GM21723 (cell line): ENCODE data around the gene CLEC2B.
"Not testable (repeated sequence)": the region's sequence is repeated elsewhere in the genome, so short reads cannot be mapped to it uniquely, and the experiment has no call there.

ENCODE experiments used
- ATAC-seq: cut with Tn5 transposase; IDR thresholded peaks from one replicate; pipeline ENCODE4 v1.9.1; 2021; ENCODE audit warnings: mild to moderate bottlenecking, moderate library complexity; ENCODE audit not compliant: unreplicated experiment

CLEC2B gene

DNA sequence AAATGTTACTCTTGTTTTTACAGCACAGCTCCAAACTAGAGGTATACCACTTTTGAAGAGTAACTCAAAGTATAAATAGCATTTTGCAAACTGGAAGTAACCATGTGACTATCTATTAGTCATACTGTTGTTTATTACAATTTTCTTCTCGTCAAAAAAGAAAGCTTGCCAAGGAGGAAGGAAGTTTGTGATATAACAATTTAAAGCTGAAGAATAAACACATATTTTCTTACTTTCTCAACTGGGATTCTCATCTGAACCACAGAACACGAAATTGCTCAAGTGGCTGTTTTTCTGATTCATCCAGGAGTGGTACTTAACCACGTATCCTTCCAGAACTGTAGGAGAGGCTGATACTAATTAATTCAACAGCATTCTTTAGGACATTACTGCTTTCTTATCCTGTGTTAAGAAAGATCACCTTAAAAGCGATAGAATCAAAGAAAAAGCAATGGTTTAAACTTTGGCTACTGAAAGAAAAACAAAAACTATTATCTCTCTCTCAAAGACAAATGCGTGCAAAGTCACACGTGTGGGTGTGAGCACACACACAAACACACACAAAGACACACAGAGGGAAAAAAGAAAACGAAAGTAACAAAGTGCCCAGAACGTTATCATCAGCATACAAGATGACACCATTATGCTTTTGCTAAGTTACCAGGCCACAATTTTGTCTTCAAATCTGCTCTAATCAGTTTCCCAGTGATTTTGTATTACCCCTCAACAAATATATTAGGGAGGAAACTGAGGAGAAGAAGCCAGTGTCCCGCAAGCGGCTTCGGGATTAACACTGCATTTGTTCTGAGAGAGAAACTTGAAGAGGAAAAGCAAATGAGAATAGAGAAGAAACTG lies at the start of gene CLEC2B:
CLEC2B (minus strand) TSS at position 48 of the 855 bp plus-strand sequence.
- ATAC-seq = no peak

DNA sequence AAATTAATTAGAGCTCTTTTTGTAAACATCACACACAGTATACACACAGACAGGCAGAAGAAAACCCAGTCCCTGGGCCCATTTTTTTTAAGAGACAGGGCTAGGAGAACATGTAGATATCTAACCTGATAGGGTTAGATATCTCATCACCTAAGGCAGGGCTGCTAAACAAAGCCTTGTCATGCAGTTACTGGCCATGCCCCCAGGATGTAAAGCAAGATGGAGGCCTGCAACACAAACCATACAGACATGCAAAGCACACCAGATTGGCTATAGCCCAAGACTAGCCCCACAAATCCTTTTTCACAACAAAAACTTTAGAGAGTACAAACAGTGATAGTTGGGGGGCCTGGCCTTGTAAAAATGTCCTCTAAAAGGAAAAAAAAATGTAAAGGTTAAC lies 42.6 kb upstream of the CLEC2B start:
- ATAC-seq = no peak

DNA sequence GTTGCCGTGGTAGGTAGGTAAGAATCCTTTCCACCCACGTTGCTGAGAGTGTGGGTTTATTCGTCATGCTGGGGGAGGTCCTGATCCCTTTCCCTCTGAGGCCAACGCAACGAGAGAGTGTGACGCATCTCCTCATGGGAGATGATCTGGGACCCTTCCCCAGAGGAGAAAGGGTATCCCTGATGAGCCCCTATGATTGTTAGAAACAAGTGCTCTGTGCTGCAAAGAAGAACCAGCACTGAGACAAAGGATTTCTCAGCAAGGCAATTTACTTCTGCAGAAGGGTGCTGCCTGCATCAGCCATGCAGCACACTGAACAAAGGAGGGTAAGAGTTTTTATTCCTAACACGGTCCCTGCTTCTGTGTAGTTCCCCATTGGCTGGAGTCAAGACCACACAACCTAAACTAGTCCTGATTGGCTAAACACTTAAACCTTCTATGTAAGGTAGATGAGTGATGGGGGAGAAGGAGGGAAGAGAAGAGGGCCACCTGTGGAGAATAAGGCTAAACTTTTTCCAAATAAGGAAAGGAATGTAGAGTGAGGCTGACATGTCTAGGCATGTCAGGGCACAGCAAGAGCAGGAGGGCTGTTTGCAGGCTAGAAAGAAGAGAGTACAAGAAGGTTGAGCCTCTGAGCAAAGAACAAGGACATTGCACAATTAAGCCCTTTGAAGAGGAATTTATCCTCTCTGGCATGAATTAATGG lies 41.7 kb upstream of the CLEC2B start:
- no peak for ATAC-seq

DNA sequence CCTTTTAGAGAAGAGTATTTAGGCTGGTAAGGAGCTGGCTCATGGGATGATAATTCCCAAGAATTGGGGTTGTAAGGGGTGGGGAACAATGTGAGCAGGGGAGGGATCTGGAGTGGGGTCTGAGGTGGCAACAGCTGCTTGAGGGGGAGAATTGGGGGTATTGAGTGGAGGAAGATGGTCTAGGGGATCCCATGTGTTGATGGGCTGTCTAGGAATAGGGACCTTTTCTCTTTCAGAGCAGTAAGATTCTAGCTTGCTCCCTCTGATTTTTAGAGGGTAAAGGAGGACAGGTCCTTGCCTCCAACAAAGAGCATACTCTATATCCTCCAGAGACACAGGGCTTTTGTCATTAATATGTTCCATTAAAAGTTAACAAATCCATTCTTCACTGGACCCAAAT lies 40.6 kb upstream of the CLEC2B start:
- no peak for ATAC-seq

DNA sequence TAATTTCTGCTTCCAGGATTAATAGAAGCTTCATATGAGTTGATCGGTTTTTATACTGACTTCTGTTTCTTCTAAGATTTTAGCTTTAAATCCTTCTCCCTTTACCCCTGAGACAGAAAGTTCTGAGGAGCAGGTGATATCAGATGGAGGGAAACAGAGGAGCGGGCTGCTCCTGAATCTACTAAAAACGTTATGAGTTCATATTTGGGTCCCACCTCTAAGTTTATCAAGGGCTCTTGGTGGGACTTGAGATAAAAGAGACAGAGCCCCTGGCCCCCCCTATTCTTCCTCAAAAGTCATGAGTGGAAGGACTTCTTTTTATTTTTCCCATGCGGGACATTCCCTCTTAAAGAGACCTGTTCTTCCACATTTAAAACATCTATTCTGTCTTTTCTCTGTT lies 39.2 kb upstream of the CLEC2B start:
- no peak for ATAC-seq

DNA sequence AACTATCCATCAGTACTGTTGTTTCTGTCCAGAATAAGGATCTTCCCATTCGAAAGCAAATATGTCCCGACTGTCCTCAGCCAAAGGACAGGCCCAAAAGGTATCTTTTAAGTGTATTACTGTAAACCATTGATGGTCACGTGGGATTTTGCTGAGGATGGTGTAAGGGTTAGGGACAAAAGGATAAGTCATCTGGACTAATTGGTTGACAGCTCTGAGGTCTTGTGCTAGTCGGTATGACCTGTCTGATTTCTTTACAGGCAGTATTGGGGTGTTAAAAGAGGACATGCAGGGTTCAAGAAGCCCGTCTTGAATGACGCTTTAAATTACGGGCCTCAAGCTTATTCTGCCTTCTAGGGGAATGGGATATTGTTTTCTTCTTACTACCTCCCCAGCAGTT lies 38.6 kb upstream of the CLEC2B start:
- ATAC-seq = no peak

DNA sequence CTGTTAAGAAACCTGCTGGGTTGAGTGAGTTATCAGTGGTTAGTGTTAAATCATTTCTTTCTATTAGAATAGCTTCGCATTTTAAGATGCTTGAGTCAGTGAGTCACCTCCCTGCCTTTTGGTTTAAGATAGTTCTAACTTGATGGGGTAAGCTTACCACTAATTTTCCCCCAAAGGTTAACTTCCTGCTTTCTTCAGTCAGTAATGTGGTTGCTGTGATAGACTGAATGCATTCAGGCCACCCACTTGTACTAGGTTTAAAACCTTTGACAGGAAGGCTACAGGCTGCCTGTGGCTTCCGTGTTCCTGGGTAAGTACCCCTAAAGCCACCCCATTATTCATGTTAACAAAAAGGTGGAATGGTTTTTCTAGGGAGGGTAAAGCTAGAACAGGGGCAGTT lies 37.7 kb upstream of the CLEC2B start:
- ATAC-seq = no peak

DNA sequence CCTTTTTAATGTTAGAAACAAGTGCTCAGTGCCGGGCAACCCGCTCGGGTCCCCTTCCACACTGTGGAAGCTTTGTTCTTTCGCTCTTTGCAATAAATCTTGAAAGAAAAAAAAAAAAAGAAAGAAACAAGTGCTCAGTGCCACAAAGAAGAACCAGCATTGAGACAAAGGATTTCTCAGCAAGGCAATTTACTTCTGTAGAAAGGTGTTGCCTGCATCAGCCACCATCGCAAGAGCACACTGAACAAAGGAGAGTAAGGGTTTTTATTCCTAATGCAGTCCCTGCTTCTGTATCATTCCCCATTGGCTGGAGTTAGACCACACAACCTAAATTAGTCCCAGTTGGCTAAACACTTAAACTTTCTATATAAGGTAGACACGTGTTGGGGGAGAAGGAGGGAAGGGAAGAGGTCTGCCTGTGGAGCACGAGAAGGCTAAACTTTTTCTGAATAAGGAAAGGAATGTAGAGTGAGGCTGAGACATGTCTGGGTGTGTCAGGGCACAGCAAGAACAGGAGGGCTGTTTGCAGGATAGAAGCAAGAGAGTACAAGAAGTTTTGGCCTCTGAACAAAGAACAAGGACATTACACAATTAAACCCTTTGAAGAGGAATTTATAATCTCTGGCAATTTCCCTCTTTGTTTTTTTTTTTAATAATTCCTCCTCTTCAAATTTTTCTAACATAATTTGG lies 33.5 kb upstream of the CLEC2B start:
- ATAC-seq = no peak

DNA sequence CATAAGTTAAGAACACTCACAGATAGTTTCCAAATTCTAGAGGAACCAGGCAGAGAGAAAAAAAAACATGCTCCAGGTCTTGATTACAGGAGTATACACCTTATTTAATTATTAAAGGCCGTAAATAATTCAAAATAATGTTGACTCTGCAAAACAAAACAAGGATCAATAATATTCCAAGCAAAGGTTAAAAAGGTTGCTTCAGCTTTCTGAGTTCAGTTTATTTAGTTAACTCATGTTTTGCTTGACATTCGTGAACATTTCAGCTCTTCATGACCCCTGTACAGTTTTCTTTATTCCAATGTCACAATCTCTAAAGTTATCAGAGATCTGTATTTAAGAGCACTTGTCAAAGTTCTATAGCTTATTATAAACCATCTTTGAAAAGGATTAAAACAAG lies 31.8 kb upstream of the CLEC2B start:
- ATAC-seq = no peak

DNA sequence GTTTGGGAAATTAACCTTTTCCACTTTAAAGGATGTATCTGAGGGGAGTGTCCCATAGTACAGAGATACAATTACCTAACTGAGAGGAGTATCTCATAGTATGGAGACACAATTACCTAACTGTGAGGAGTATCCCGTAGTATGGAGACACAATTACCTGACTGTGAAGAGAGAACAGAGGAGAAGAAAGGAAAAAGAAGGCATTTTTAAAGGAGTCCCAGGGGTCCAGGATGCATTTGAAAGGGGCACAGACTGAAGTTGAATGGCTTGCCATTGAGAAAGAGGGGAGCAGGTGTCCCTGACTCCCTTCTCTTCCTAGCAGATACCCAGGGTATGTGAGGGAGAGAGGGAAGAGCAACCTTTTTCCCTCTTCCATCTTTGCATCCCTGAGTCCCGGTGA lies 30.1 kb upstream of the CLEC2B start:
- ATAC-seq = no peak

DNA sequence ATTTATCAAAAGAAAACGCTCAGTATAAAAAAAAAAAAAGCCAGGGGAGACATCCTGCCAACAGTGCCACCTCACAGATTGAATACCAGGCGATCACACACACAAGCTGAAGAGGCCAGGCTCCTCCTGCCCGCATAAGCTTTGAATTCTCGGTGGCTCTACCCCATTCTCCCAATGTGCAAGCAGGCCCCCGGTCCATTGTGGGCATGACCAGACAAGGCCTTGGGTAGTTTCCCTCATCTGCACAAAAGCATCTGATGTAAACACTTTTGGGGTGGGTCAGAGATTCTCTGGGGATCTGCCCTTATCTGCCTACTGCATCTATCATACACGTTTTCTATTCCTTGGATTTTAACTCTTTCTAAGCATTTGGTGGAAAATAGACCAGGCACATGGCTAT lies 28.4 kb upstream of the CLEC2B start:
- ATAC-seq = no peak

DNA sequence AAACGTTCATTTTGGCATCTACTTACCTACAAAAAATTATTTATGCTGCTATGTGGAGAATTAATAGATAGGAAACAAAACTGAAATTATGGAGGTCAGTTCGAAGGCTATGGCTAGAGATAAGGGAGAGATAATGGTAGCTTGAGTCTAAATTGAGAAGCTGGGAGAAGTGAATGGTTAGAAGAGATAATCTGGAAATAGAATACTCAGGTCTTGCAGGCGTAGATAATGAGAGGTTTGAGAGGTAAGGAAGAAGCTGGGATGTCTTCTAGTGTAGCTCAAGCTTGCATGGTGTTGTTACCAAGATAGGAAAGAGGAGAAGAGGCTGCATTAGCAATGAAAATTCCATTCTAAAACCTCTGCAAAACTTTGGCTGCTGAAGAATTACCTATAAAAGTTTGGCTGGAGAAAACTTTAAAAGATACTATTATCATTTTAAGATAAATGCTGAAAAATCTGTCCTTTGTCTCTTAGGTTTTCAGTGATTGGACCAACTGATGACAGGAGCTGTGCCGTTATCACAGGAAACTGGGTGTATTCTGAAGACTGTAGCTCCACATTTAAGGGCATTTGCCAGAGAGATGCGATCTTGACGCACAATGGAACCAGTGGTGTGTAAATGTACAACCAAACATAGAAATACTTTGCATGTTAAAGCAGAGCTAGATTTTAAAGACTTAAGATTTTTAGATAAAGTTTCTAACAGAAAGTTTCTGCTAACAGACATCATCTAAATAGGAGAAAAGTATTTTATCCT lies 26.2 kb upstream of the CLEC2B start:
- no peak for ATAC-seq

DNA sequence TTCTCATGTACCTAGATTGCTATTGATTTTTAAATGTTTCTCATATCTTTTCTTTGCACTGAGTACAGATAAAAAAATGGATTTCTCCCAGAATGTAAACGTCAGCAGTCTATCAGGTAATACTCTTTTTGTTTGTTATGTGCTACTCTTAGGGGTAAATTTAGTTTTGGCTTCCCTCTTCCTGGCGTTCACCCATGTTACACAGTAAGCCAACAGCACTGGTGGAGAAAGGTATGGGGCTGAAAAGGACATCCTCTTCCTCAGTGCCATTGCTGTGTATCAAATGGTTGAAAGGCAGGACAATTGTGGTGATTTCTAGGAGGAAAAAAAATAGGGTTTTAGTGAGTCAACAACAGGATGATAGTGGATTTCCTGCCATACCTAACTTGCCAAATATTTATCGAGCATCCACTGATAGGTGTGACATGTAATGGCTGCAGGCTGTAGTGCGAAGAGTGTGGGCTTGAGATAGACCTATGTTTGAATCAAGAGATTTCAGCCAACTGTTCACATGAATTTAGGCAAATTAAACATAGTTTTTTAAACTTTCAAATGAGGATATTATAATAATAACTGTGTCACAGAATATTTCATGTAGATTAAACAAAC lies 19.6 kb upstream of the CLEC2B start:
- no peak for ATAC-seq

DNA sequence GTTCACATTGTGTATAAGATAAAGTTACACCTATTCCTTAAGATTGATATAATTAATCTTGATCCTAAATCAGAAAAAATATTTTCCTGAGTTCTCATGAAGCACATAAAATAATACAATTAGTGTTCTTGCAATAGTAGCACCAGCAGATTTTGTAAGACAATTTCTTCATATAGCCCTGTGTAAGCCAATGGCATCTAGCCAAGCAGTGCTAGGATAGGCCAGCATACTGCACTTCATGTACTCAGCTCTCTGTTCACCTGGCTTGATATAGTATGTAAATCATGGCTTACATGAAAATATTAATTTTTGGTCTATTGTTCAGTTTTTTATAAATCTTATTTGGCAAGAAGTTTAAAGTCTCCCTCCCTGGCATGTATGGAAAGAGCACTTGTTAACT lies 14.0 kb upstream of the CLEC2B start:
- no peak for ATAC-seq

DNA sequence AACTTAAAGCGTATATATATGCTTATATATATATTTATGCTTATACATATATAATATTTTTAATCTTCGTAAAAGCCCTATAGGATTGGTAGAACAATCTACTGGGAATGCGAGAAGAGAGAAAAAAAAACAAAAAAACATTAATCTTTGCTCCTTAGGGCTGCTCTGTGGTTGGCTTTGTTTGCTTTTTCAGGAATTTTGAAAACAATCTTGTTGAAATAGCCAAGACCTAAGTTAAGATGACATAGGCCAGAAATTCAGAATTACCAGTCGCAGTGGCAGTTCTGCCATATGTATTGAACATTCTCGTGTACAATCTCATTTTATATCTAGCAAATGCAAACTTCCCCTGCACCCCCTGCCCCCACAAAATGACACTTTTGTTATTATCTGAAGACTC lies 12.8 kb upstream of the CLEC2B start:
- ATAC-seq = no peak

DNA sequence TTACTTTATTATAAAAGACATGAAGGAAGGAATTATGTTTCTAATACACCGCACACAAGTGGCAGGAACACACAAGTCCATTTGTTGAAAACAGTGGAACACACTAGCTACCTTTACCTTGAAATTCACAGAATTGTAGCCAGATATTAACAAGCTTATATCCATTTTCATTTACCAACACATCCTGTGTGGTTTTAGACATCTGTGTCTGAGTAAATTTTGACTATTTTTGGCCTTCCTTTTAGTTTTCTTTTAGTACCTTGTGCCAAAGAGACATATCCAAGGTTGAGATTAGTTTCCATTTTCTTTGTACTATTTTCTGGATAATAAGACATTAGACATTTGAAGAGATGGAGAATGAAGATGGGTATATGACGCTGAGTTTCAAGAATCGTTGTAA lies 12.1 kb upstream of the CLEC2B start, which contains the start of gene KLRF2:
KLRF2 (plus strand) TSS at position 244 of the 400 bp plus-strand sequence; CDS start at position 351, 107 bp downstream.
- ATAC-seq = no peak

DNA sequence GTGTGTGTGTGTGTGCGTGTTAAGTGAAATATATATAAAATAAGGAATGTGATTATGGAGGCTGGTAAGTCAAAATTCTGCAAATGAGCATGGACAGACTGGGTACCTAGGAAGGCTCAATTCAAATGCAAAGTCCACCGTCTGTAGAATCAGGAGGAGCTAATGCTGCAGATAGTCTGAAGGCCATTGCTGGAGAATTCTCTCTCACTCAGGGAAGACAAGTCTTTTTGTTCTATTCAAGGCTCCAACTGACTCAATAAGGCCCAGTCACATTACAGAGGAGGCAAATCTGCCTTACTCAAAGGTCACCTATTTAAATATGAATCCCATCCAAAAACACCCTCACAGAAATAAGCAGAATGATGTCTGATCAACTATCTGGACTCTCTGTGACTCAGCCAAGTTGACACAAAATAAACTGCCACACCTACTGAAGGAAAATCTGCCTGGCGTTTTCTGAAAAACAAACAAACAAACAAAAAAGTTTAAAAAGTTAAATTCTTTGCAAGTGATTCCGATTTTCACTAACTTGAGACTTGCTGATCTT lies 11.5 kb upstream of the CLEC2B start:
- no peak for ATAC-seq

DNA sequence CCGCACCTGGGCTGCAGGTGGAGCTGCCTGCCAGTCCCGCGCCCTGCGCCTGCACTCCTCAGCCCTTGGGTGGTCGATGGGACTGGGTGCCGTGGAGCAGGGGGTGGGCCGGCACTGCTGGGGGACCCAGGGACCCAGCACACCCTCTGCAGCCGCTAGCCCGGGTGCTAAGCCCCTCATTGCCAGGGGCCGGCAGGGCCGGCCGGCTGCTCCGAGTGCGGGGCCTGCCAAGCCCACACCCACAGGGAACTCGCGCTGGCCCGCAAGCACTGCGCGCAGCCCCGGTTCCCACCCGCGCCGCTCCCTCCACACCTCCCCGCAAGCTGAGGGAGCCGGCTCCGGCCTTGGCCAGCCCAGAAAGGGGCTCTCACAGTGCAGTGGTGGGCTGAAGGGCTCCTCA lies 7.0 kb upstream of the CLEC2B start:
- not testable (repeated sequence) for ATAC-seq

DNA sequence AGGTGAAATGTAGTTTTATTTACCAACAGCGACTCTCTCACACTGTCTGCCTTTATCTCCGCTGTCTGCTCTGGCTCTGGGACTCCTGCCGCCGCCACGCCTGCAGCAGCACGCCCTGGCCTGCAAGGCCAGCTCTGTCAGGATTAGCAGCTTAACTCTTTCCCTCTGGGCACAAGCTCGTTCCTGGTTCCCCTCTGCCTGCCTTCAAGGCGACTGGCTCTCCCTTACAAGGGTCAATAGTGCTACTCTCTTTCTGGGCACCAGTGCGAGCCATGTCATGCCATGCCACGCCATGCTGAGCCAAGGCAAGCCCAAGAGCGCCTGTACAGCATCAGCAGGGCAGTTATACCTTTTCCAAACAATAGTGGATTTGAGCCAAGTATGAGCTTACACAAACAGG lies 3.6 kb upstream of the CLEC2B start:
- ATAC-seq = no peak

DNA sequence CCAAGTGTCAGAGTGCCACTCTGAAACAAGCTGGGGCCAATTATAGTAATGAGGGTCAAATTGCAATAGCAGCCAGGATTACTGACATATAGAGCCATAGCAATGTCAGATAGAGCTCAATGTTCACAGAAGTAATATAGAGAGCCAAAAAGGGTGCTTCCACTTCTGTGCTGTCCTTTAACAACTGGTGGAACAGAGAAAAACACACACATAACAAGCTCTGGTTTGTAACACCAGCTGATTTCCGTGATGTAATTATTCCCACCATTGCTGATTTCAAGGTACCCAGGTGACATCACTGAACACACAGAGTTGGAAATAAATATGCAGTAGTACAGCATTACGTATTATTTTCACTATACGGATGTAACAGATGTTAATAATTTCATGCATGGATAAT lies 3.0 kb upstream of the CLEC2B start:
- ATAC-seq = no peak
